GM21786 (cell line): ENCODE results near the gene DMD.

Source experiments
- ATAC-seq: cut with Tn5 transposase; IDR thresholded peaks from one replicate; pipeline ENCODE4 v1.9.1; 2021; ENCODE audit not compliant: unreplicated experiment

DMD gene

GRCh38 chrX:31165241-31166035, 2045.9 kb downstream of the DMD start:
- no peak for ATAC-seq

- ATAC-seq: no peak
Measured at GRCh38 chrX:31154946-31155345, 2056.4 kb downstream of the DMD start.

- ATAC-seq: no peak
Measured at GRCh38 chrX:31153475-31154047, 2057.8 kb downstream of the DMD start.

- ATAC-seq: no peak
Measured at GRCh38 chrX:31147175-31147574, 2064.2 kb downstream of the DMD start.

DNA sequence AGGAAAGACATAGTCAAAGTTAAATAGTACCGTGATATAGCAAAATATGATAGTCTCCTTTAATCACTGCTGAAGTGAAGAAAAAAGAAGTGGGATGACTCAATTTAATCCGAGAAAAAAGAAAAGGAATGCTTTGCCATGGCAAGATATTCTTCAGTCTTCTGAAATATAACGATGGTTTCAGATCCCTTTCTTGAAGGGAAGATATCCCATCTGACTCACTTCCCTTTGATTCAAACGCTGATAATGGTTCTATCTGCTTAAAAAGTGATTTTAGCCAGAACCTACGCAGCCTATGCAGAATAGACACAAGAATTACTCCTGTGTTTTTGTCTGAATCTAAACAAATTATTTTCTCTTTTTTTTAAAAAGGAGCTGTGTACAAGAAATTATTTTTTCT, 2071.4 kb downstream of the DMD start:
- no peak for ATAC-seq

GRCh38 chrX:31138124-31138523, 2073.2 kb downstream of the DMD start:
- no peak for ATAC-seq

DNA sequence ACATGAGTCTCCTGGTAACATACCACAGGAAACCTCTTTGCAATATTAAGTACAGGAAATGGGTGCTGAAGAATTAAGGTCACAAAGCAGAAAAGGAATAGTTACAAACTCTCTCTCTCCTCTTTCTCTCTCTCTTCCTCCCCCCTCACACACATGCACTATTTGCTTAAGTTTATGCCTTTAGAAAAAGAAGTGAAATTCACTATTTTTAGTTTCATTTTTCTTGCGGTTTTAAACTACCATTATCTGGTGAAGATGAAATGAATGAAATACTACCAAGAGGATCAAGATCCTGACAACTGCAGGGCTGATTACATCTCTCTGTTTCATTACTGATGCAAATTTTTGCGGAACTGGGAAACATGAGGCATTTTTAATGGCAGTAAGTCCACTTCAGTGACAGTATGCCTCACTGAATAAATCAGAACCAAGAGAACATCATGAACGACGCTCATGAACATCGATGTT, 2075.2 kb downstream of the DMD start:
- peak; percentile 91 for ATAC-seq

DNA sequence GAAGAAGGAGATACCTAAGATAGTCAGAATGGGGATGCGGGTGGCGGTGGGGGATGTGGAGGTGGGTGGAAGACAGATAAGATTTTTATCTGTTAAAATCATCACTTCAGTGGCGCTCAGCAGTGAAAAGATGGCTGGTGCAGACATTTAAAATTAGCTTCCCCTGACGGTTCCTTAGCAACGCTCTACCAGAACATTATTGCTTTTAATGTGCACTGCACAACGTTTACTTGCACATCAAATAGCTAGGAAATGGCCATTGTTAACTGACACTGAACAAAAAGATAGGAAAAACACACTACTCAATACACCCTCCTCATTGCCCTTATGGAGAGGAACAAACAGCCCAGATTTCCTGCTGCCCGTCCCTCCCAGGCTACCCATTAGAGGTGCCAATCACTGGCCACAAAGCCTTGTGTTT, 2078.5 kb downstream of the DMD start:
- ATAC-seq: no peak

GRCh38 chrX:31130457-31131220, 2080.7 kb downstream of the DMD start:
- no peak for ATAC-seq

- no peak for ATAC-seq
Measured at GRCh38 chrX:31128855-31129254, 2082.5 kb downstream of the DMD start.

DNA sequence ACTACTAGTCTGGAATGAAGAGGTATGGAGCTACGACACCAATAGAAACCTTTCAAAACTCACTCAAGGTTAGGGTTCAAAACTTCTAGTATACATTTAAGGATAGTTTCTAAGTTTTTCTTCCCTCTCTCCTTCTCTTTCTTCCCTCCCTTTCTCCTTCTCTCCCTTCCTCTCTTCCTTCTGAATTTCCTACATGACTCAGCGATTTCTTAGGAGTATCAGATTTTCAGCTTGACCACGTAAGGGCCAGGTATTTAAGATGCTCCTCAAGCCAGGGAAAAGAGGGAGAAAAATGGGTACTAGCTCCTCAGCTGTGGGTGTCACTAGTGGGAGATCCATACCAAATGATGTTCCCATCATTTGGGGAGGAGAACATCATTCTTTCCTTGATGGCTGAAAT, 2083.6 kb downstream of the DMD start:
- ATAC-seq: no peak

- ATAC-seq: no peak
Measured at GRCh38 chrX:31126205-31126604, 2085.1 kb downstream of the DMD start.

GRCh38 chrX:31124536-31124935, 2086.8 kb downstream of the DMD start:
- no peak for ATAC-seq

DNA sequence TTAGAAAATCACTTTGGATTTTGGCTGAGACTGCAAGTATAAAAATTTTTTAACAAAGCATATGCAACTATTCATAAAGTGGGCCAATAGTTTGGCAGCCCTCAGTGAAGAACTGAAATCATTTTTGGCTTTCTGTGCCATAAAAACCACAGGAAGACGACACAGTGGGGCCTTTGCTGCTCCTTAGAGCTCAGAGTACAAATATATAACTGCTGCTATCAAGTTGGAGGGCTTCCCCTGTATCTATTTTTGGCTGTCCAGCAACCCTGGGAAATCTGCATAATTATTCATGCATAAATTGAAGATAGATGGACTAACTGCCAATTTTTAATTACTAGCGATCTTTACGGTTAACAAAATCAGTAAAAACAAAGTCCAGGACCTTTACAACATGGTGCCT, 2088.0 kb downstream of the DMD start:
- no peak for ATAC-seq

DNA sequence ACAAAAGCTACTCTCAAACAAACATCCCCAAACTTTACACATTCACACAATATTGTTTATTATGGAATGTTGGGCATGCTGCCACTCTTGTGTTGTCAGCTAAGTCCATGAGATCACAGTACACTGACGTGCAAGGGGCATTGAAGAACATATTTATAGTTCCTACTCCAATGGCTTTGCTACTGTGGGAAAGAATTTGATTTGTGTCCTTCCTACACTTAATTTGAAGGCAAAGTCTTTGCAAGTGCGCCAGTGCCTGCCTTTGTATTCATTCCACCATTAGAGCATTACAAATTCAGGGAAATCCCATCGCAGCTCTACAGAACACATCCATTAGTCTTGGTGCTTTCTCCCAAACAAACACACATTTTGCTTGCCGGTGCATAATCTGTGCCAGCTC, 2094.1 kb downstream of the DMD start:
- no peak for ATAC-seq

DNA sequence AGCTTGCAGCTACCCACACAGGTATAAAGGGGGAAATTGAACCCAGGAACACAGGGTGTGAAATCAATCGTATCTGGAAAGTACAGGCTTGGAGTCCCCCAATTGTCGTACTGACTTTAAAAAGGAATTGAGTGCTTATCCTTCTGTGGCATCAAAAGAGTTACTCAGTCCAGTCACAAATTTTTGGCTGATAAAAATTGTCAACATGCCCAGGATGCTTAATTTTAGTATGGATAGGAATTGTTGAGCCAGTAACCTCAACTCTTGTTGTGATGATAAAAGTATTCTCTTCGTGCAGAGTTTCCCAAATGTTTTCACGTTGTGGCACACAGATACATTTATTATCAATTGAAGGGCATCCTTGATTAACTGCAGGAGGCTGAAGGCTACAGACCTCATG, 2096.0 kb downstream of the DMD start:
- ATAC-seq: no peak

GRCh38 chrX:31114858-31115257, 2096.5 kb downstream of the DMD start:
- no peak for ATAC-seq

GRCh38 chrX:31112226-31112999, 2098.9 kb downstream of the DMD start:
- no peak for ATAC-seq

DNA sequence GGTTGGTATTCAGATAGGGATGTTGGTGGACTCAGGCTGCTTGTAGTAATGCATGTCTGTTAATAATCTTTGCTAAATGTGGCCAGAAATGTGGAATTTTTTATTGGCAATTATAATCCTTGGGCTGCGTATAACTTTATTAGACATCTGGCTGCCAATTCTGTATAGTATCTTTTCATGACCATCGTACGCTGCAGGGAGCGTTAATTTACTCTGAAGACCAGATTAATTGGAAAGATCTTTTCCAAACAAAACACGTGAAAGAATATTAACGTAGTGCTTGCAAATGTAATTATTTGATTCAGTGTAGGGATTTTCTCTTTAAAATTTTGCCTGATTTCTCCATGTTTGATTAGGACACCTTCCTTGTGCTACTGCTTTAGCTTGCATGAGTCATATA, 2100.7 kb downstream of the DMD start:
- no peak for ATAC-seq

GRCh38 chrX:31099536-31100090, 2111.7 kb downstream of the DMD start:
- ATAC-seq: peak; percentile 85

- no peak for ATAC-seq
Measured at GRCh38 chrX:31098079-31098478, 2113.3 kb downstream of the DMD start.
